Body of pancreas (tissue), 4 donors: Measurements from ENCODE around the gene RHBDF1. TPM values are rescaled to one million over a fixed set of nuclear protein-coding genes. Genes with fewer than 3 reads are reported as not detected.

Experiments used
- ATAC-seq: fragments of 150-250 bp; one replicate; pipeline ENCODE4 v1.9.1; 2016
- DNase-seq, 4 donors: peaks; one replicate each; pipeline ENCODE4 v3.0.0-alpha.2; 2019
- H3K27ac ChIP-seq, 4 donors: fragments of 200-600 bp; sonication (generic); 1 replicate in 3 of 4; 2 replicates in 1 of 4; pipeline versions ENCODE4 v1.5.1 to v1.6.1; 2016 to 2019; ENCODE audit warnings: mild to moderate bottlenecking in 1 of 4, mixed read lengths in 1 of 4, moderate library complexity in 1 of 4
- H3K27me3 ChIP-seq, 2 donors: fragments of 200-600 bp; sonication (generic); one replicate each; pipeline ENCODE4 v1.6.0; 2016; ENCODE audit warnings: mild to moderate bottlenecking in 1 of 2
- H3K36me3 ChIP-seq, 2 donors: fragments of 200-600 bp; sonication (generic); replicated peaks in 1 of 2; 2 replicates each; pipeline ENCODE4 v1.5.1; 2016; ENCODE audit warnings: low read depth in 2 of 2; ENCODE audit not compliant: insufficient read depth in 1 of 2
- H3K4me1 ChIP-seq: fragments of 200-600 bp; sonication (generic); one replicate; pipeline ENCODE4 v1.6.0; 2016
- H3K4me3 ChIP-seq, 2 donors: fragments of 200-600 bp; sonication (generic); 1 replicate in 1 of 2; 2 replicates in 1 of 2; pipeline ENCODE4 v1.5.1; 2016 to 2019
- H3K9me3 ChIP-seq, 3 donors: fragments of 200-600 bp; sonication (generic); 1 replicate in 2 of 3; 2 replicates in 1 of 3; pipeline ENCODE4 v1.5.1; 2016
- POLR2A ChIP-seq, 3 donors: fragments of 450-650 bp; IDR thresholded peaks; one replicate each; pipeline ENCODE4 v1.6.1; 2016; ENCODE audit warnings: antibody characterized with exemption in 3 of 3, mild to moderate bottlenecking in 2 of 3
- WGBS, 2 donors: methylation state at CpG; one replicate each; pipeline ENCODE4 v1.1.5; 2017; 5-methylcytosine and 5-hydroxymethylcytosine counted together
- intact Hi-C: fragments of 100-400 bp; cut with DNase I; formaldehyde crosslinking; loops from one replicate; pipeline ENCODE4 v1.15.1; 2023
- total RNA-seq, 2 donors: library from RNA; depleted of rRNA; stranded (reverse); fragments of >200 nt; gene quantifications; one replicate each; pipeline ENCODE4 v1.1.0, GENCODE V29; 2016
- TF ChIP-seq, protein P1 (sequence below), 7 experiments: fragments of 450-650 bp in 4 of 7; fragments of 200-600 bp in 3 of 7; sonication (generic) in 3 of 7; IDR thresholded peaks; one replicate each; pipeline ENCODE4 v1.5.1; 2016 to 2019; ENCODE audit warnings: antibody characterized with exemption in 7 of 7

The RHBDF1 gene
- total RNA-seq, 2 donors from 2014 or later = 16.3 to 27.7 TPM

DNA sequence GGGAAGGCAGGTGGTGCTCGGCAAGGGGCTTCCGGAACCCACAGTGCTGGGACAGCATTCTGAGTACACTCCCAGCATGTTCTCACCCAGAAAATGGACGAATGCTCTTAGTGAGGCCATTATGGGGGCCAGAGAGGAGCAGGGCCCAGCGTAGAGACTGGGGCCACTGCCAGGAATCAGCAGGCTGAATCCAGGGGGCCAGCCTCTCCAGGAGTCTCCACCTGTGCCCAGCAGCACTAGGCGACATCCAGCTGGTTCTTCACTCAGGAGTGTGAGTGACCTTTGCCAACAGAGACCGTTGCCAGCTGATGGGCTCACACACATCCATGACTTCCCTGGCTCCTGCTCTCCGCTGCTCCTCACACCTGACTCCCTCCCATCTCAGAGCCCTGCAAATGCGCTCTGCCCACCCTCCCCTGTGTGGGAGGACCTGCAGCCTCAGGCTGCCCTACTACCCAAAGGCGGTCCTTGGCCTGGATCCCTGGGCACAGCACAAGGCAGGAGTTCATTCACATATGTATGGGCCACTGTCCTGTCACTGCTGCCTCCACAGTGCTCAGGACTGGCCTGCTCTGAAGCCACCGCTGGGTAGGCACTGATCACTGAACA is 5.1 kb downstream of the RHBDF1 start:
- peaks cover 35% of the 10 kb centered on the region for H3K4me1 ChIP-seq
- no peaks in the 10 kb centered on the region for H3K36me3 ChIP-seq
- H3K4me3 ChIP-seq = no peak overlapping the region
- no peak for ATAC-seq
- DNase-seq = peak in 1 of 4 donors; percentile 34
- WGBS, 2 donors = 66 to 70% methylated on average over 8 to 10 of the region's 10 CpGs
- TF ChIP-seq, protein P1, sequence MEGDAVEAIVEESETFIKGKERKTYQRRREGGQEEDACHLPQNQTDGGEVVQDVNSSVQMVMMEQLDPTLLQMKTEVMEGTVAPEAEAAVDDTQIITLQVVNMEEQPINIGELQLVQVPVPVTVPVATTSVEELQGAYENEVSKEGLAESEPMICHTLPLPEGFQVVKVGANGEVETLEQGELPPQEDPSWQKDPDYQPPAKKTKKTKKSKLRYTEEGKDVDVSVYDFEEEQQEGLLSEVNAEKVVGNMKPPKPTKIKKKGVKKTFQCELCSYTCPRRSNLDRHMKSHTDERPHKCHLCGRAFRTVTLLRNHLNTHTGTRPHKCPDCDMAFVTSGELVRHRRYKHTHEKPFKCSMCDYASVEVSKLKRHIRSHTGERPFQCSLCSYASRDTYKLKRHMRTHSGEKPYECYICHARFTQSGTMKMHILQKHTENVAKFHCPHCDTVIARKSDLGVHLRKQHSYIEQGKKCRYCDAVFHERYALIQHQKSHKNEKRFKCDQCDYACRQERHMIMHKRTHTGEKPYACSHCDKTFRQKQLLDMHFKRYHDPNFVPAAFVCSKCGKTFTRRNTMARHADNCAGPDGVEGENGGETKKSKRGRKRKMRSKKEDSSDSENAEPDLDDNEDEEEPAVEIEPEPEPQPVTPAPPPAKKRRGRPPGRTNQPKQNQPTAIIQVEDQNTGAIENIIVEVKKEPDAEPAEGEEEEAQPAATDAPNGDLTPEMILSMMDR (IDR thresholded peaks at IDR 0.05) = no peak
- TF ChIP-seq POLR2A (IDR thresholded peaks at IDR 0.05) = no peak
- no peak overlapping the region for H3K27ac ChIP-seq
- H3K9me3 ChIP-seq = no peaks in the 10 kb centered on the region
- H3K27me3 ChIP-seq = no peaks in the 10 kb centered on the region
- intact Hi-C loops = no loop called here

DNA sequence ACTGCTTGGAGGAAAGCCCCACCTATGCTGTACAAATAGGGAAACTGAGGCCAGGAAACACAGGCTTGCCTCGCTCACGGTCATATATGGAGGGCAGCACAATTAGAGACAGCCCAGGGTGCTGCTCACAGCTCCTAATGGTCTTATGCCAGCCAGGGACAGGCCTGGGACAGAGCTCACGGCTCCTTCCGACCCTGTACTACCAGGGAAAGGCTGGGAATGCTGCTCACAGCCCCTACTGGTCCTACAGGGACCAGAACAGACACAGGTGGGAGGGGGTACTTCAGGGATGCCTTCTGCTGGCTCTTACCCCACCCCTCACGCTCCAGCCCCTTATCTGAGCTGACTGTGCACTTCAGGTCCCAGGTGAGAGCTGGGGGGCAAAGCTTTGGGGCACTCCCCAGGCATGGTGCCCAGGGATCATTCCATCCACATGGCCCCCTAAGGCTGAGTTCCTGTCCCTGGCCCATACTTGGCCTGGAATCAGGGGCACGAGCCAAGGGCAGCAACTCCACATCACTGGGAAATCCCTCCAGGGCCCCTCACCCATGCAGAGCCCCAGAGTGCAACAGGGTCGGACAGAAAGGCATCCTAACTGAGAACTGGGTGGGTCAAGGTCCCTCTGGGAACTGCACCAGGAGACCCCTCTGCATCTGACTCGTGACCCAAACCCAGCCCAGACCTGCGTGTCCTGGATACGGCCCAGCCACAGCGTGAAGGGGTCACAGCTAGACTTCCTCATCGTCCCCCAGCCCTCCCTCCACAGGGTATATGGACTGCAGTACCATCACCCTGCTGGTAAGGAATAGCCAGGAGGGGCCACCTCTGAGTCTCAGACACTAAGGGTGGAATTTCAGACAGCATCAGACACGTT is 5.9 kb downstream of the RHBDF1 start:
- WGBS, 2 donors = 81 to 82% methylated on average over 3 to 13 of the region's 13 CpGs
- intact Hi-C loops = no loop called here
- Histone ChIP-seq H3K9me3 (no peaks in the 10 kb centered on the region), H3K4me3 (no peak overlapping the region), H3K4me1 (peaks cover 32% of the 10 kb centered on the region), H3K27ac (no peak overlapping the region), H3K27me3 (no peaks in the 10 kb centered on the region), H3K36me3 (no peaks in the 10 kb centered on the region)
- DNase-seq (no peak), ATAC-seq (no peak)
- TF ChIP-seq, protein P1 (IDR thresholded peaks at IDR 0.05) = no peak
- no peak for TF ChIP-seq POLR2A (IDR thresholded peaks at IDR 0.05)

- Histone ChIP-seq H3K9me3 (no peaks in the 10 kb centered on the region), H3K36me3 (no peaks in the 10 kb centered on the region), H3K27ac (no peak overlapping the region), H3K4me1 (peaks cover 24% of the 10 kb centered on the region), H3K4me3 (no peak overlapping the region), H3K27me3 (no peaks in the 10 kb centered on the region)
- ATAC-seq (peak; percentile 85), DNase-seq (peak; percentile 86 to 92 (median 87))
- intact Hi-C loops = no loop called here
- WGBS, 2 donors = 14 to 35% methylated on average over 7 to 17 of the region's 17 CpGs
- no peak for TF ChIP-seq POLR2A (IDR thresholded peaks at IDR 0.05)
- TF ChIP-seq, protein P1 (IDR thresholded peaks at IDR 0.05) = peak; percentile 90 to 98 (median 95)
Measured at GRCh38 chr16:65745-66144, 6.7 kb downstream of the RHBDF1 start.

DNA sequence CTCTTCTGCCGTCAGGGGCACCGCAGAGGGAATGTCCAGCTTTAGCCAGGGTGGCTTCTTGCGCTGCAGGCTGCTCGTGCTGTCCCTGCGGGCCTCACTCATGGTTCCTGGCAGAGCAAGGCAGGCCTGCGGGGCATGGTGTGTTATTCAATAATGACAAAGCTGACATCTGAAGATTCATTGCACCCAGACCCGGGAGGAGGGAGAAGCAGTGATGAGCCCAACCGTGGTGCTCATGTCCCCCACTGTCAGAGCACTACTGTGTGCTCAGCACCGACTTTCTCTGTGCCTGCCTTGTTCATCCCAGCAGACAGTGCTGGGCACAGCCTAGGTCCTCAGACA is 7.5 kb downstream of the RHBDF1 start:
- ATAC-seq (no peak), DNase-seq (no peak)
- intact Hi-C loops = no loop called here
- 75 to 80% methylated on average over 9 of the region's 9 CpGs for WGBS, 2 donors
- no peak for TF ChIP-seq POLR2A (IDR thresholded peaks at IDR 0.05)
- TF ChIP-seq, protein P1 (IDR thresholded peaks at IDR 0.05) = no peak
- Histone ChIP-seq H3K36me3 (no peaks in the 10 kb centered on the region), H3K4me1 (peaks cover 16% of the 10 kb centered on the region), H3K9me3 (no peaks in the 10 kb centered on the region), H3K27ac (no peak overlapping the region), H3K27me3 (no peaks in the 10 kb centered on the region), H3K4me3 (no peak overlapping the region)
